ENCODE results near the gene MCTP2.

MCTP2 gene

DNA sequence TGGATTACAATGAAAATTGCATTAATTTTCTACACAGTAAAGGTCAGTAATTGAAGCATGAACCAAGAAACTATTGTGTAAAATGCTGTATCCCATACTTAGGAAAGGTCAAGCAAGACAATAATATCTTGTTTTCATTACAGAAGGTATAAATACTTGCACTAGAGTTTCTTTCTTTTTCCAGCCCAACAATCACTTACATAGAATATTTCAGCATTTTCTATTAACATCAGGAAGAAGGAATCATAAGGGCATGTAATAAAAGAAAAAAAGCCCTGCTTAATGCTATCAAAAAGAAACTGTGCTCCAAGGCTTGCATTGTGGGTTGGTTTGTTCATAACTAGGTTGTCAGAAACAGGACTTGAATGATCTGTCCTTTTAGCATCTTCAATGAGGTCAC lies 215.1 kb downstream of the MCTP2 start:
- no peak for DNase-seq (ENCODE audit: low read depth in 1 of 2, low spot score in 1 of 2)
- TF ChIP-seq SPI1 (IDR thresholded peaks at IDR 0.05; ENCODE audit: borderline replicate concordance, low read depth) (no peak), POLR2AphosphoS5 (IDR thresholded peaks at IDR 0.05; ENCODE audit: low read depth) (no peak), GABPA (IDR thresholded peaks at IDR 0.05; ENCODE audit: low read depth) (no peak)
- TF ChIP-seq, protein P1, sequence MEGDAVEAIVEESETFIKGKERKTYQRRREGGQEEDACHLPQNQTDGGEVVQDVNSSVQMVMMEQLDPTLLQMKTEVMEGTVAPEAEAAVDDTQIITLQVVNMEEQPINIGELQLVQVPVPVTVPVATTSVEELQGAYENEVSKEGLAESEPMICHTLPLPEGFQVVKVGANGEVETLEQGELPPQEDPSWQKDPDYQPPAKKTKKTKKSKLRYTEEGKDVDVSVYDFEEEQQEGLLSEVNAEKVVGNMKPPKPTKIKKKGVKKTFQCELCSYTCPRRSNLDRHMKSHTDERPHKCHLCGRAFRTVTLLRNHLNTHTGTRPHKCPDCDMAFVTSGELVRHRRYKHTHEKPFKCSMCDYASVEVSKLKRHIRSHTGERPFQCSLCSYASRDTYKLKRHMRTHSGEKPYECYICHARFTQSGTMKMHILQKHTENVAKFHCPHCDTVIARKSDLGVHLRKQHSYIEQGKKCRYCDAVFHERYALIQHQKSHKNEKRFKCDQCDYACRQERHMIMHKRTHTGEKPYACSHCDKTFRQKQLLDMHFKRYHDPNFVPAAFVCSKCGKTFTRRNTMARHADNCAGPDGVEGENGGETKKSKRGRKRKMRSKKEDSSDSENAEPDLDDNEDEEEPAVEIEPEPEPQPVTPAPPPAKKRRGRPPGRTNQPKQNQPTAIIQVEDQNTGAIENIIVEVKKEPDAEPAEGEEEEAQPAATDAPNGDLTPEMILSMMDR (IDR thresholded peaks at IDR 0.05; ENCODE audit: insufficient read depth, low read length), result no peak
- TF ChIP-seq, protein P2, sequence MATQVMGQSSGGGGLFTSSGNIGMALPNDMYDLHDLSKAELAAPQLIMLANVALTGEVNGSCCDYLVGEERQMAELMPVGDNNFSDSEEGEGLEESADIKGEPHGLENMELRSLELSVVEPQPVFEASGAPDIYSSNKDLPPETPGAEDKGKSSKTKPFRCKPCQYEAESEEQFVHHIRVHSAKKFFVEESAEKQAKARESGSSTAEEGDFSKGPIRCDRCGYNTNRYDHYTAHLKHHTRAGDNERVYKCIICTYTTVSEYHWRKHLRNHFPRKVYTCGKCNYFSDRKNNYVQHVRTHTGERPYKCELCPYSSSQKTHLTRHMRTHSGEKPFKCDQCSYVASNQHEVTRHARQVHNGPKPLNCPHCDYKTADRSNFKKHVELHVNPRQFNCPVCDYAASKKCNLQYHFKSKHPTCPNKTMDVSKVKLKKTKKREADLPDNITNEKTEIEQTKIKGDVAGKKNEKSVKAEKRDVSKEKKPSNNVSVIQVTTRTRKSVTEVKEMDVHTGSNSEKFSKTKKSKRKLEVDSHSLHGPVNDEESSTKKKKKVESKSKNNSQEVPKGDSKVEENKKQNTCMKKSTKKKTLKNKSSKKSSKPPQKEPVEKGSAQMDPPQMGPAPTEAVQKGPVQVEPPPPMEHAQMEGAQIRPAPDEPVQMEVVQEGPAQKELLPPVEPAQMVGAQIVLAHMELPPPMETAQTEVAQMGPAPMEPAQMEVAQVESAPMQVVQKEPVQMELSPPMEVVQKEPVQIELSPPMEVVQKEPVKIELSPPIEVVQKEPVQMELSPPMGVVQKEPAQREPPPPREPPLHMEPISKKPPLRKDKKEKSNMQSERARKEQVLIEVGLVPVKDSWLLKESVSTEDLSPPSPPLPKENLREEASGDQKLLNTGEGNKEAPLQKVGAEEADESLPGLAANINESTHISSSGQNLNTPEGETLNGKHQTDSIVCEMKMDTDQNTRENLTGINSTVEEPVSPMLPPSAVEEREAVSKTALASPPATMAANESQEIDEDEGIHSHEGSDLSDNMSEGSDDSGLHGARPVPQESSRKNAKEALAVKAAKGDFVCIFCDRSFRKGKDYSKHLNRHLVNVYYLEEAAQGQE (IDR thresholded peaks at IDR 0.05; ENCODE audit: insufficient replicate concordance, low read depth), result no peak
- Histone ChIP-seq H3K4me3 (replicated peaks; ENCODE audit: insufficient read depth, low read length) (no peak overlapping the region), H3K27me3 (ENCODE audit: insufficient read depth, poor library complexity, severe bottlenecking) (no peaks in the 10 kb centered on the region), H3K27ac (replicated peaks) (no peak overlapping the region)

DNA sequence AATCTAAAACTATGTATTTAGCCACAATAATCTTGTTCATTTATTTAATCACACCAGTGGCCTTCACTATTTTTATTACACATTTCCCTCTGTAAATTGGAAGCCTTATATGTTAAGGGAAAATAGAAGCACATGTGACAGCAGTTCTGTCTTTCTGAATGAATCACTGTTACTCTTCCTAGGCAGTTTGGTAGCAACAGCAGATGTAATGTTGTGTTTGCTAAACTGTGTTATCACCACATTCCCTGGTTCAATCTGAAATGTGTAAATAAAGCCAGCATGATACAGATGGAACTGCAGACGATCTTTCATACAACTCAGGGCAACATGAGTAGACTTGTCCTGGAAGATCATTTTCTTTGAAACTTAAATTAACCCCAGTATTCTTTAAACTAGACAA lies 220.1 kb downstream of the MCTP2 start:
- TF ChIP-seq POLR2AphosphoS5 (IDR thresholded peaks at IDR 0.05; ENCODE audit: low read depth) (no peak), SPI1 (IDR thresholded peaks at IDR 0.05; ENCODE audit: borderline replicate concordance, low read depth) (no peak), GABPA (IDR thresholded peaks at IDR 0.05; ENCODE audit: low read depth) (no peak)
- TF ChIP-seq, protein P2 (IDR thresholded peaks at IDR 0.05; ENCODE audit: insufficient replicate concordance, low read depth), result no peak
- TF ChIP-seq, protein P1 (IDR thresholded peaks at IDR 0.05; ENCODE audit: insufficient read depth, low read length), result no peak
- Histone ChIP-seq H3K27ac (replicated peaks) (no peak overlapping the region), H3K4me3 (replicated peaks; ENCODE audit: insufficient read depth, low read length) (no peak overlapping the region), H3K27me3 (ENCODE audit: insufficient read depth, poor library complexity, severe bottlenecking) (no peaks in the 10 kb centered on the region)
- DNase-seq (ENCODE audit: low read depth in 1 of 2, low spot score in 1 of 2), result no peak

DNA sequence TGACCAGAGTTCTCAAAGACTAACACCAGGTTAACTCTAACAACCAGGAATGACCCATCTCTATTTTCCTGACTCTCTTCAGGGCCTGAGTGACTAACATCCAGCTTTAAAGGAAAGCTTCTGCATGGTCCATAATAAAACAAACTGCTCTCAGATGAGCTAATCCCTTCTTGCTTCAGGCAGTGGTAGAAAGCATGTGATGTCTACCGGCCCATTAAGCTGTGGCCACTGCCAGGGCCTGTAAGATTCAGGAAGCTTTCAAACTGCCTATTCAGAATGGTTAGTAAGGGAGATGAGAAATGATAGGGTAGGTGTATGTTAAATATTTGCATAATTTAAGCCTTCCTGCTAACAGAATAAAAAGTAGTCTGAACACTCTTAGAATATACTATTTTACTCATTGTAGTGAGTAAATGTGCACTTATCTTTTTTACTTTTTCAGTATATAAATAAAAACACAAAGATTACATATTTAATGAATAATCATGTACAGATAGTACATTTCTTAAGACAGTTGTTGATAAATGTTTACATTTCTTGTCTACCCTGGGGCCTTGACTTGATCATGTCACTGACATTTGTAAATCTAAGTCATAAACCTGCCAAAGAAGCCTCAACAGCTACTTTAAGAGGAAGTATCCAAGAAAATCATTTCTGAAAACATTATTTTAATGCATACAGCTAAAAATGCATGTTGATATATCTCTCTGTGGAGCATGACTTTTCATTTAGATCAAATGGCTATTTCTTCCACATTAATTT lies 222.0 kb downstream of the MCTP2 start:
- TF ChIP-seq, protein P2 (IDR thresholded peaks at IDR 0.05; ENCODE audit: insufficient replicate concordance, low read depth), result no peak
- no peak for TF ChIP-seq SPI1 (IDR thresholded peaks at IDR 0.05; ENCODE audit: borderline replicate concordance, low read depth)
- no peak for DNase-seq (ENCODE audit: low read depth in 1 of 2, low spot score in 1 of 2)
- H3K27ac ChIP-seq (replicated peaks), result no peak overlapping the region

More for the DNA sequence above, 222.0 kb downstream of the MCTP2 start:
- no peak overlapping the region for H3K4me3 ChIP-seq (replicated peaks; ENCODE audit: insufficient read depth, low read length)
- no peaks in the 10 kb centered on the region for H3K27me3 ChIP-seq (ENCODE audit: insufficient read depth, poor library complexity, severe bottlenecking)
